HG03460 (cell line): ENCODE results near the gene B3GAT3.
"Not testable (repeated sequence)": the region's sequence is repeated elsewhere in the genome, so short reads cannot be mapped to it uniquely, and the experiment has no call there.

ENCODE experiments used
- ATAC-seq: cut with Tn5 transposase; IDR thresholded peaks from one replicate; pipeline ENCODE4 v1.9.1; 2021; ENCODE audit not compliant: unreplicated experiment

Gene B3GAT3

DNA sequence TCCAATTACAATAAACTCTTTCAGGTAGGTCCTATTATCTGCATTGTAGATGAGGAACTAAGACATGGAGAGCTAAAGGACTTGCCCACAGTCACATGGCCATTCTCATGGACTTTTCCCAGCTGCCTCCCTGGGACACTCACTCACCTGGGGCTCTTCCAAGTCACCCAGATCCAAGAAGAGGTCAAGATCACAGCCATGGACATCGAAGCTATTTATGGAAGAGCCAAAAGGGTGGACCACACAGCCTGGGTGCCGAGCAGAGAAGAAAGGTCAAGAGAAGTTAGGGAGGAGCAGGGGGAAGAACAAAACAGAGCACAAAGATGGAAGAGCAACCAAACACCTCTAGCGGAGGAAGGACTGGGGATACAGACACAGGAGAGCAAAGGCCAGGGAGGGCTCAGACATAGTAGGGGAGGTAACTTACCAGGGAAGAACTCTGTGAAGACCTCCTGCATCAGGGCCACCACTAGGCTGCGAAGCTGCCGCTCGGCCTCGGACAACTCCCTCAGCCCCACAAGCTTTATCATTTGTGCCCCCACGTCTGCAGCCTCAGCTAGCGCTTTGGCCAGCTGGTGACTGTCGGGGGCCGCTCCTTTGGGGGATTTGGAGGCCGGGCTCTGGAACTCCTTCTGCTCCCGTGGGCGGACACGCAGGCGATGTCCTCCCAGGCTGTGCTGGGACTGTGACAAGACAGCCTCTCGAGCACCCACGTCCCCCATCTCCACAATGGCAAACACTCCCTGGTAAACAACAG lies 40.6 kb downstream of the B3GAT3 start:
- no peak for ATAC-seq

DNA sequence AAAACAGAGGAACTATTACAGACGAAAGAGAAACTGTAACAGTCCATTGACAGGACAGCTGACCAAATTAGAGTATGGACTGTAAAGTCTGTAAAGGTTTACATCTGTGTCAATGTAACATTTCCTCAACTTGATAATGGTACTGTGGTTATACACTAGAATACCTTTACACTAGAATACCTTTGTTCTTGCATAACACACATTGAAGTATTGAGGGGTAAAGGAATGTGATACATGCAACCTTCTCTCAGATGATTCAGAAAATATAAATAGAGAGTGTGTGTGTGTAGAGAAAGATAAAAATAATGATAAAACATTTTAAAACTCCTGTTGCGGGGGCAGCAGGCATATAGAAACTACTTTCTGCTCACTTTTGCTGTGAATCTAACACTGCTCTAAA lies 42.5 kb downstream of the B3GAT3 start:
- no peak for ATAC-seq

DNA sequence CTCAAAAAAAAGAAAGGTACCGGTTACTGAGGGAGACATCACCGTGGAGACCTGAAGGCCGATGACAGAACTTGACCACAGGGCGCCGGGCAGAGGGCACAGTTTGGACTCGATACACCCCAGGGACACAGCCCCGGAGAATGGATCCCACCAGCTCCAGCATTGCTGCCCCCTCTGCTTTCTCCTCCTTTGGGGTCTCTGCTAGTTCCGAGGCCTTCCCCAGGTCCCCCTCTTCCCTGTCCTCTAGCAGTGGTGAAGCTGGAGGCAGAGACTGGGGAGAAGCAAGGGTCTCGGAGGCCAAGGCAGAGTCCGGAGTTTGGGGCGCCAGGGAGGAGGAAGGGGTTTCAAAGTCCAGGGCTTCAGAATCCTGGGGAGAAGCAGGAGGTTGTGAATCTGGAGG lies 43.2 kb downstream of the B3GAT3 start:
- no peak for ATAC-seq

DNA sequence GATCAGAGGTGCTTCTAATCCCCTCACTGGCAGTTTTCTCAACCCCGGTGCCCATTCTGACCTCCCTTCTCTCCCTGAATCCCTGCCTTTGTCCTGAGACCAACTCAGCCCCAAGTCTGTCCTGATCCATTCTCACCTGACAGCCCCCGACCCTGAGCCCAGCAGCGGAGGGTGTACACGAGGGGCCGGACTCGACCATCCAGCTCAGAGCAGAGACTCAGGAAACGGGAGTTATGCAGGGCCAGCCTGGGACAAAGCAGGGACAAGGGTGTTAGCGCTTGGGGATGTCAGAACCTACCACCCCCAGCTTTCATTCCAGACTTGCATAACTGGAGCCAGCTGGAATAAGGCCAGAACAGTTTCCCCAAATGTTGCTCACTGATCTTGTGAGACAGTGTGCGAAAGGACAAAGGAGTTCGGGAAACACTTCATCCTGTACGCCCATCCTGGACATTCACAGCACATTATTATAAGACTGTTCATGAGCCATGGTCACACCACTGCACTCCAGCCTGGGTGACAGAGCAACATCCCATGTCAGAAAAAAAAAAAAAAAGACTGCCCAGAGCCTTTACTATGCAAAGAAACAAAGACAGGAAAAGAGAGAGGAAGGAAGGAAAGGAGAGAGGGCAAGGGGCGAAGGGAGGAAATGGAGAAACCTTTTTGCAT lies 44.6 kb downstream of the B3GAT3 start:
- no peak for ATAC-seq

DNA sequence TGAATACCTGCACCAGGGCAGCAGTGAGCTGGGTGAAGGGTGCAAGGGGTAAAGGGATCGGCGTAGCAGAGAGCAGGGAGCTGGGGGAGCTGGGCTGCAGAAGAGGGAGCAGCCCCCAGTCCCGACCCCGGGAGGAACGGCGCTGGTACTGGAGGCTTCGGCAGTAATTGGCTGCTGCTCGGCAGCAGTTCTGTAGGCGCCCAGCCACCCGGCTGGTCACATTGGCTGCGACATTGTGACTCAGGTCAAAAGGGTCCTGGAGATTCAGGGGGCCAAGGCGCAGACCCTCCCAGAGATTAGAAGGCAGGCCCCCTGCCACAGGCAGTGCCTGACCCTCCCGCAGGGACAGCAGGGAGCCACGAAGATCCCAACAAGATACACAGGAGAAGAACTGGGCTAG lies 45.9 kb downstream of the B3GAT3 start:
- ATAC-seq: no peak

DNA sequence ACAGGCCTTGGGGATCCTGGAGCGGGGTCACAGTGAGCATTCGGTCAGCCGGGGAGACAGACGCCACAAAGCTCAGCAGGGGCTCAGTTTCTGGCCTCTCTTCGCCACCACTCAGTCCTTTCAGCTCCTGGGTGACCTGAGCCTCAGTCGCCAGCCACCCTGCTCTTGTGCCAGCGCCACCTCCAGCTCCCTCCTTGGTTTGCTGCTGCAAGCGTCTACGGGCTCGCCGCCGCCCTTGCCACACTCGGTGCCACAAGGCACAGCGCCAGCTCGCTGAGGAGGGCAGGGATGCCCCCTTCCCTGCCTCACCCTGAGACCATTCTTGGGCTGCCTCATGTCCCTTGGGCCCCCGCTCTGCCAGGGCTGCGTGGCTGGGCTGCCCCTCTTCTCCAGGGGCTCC lies 46.6 kb downstream of the B3GAT3 start:
- ATAC-seq: no peak

DNA sequence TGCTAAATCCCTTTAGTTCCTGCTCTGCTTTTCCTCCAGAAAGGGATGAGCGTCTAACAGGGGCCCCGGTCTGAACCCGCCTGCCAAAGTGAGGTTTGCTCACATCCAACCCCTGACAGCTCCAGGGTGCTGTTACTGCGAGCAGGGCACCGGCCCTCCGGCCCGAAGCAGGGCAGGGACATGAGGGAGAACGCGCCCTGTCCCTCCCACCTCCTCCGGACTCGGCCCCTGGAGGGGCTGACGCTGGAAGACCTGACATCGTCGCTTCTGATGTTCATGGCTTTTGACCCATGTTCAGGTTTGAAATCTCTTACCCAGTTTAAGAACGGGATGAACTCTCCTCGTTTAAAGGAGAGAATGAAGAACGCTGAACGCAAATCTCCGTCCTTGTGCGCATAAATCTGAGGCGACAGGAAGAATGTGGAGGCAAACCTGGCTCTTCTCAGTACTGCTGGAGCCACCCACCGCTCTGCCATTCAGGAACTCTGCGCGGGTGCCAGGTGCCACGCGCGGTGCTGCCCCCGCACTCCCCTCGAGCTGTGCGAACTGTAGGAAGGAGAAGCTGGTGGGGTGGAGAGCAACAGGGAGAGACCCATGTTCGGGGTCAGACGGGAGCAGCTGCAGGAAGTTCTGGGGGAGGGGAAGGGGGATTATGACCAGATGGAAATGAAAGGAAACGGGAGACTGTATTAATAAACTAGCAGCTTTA lies 47.3 kb downstream of the B3GAT3 start:
- peak; percentile 19 for ATAC-seq

DNA sequence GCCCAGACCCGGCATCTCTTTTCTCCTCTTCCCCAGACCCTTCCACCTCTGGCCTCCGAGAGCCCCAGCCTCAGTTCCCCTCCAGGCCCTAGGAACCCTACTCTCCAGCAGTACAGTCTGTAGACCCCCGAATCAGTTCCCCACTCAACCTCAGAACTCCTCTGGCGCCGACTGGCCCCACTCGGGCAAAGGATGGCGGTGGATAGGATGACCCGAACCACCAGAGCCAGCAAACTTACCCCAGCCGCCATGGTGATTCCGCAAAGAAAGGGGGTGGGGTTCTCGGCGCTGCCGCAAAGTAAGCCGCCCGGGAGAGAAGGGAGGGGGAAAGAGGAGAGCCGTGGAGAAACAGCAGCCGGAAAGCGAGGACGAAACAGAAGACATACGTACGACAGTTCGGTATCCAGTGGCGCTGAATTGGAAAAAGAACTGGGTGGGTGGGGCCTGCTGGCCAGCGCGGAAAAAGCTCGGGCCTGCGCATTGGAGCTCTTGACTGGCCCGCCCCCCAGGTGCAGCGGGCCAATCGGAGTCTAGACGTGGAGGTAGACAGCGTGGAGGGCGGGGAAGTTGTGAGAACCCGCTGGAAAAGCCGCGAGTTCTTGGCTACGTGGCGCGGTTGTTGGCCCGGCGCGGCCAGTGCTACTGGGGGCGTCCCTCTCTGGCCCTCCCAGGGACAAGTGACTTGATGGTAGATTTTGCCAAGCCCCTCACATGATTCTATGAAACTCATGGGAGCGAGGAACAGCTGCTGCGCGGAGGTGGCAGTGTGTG lies 48.0 kb downstream of the B3GAT3 start, which contains the start of gene EEF1G:
Gene EEF1G (minus strand): TSS at position 300 of the 771 bp plus-strand sequence. CDS start 49 bp downstream, at position 251.
- peak; percentile 79 for ATAC-seq

DNA sequence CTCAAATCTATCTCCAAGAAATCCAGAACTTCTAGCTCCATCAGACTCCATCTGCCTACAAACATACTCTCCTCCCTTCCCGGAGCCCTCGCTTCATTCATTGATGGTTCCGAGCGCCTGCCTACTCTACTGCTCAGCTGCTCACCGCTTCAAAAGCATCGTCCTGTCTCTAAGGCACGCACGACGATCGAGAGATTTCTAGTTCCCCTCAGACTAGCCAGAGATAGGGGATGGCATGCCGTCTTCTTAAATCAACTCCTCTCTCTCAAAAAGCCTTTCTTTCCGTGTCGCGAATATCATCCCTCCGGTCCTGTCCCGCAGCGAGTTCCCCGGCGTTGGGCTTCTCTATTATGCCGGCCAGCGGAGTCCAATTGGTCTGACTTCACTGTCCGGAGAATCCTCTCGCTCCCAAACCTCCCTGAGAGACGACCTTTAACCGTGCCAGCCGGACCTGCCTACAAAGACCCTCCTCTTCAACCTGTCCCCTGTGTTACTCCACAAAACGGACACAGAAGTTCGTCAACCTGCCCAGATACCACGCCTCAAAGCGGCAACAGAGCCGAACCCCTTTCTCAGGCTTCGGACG lies 48.7 kb downstream of the B3GAT3 start:
- ATAC-seq: no peak

DNA sequence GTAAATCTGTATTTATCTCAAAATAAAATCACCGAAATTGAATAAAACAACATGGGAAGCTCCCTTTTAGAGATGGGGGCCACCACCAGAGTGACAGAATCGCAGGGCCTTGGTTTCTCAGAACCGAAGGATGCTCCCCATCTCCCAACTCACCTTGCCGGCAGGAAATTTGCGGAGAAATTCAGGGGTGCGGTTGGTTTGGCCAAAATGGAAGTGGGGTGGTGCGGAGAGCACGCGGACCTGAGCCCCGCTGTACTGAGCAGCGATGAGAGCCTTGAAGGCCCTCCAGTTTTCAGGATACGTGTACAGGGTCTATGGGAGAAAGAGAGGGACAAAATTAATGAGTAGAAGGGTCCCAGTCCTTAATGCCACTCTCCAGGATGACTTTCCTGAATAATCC lies 49.4 kb downstream of the B3GAT3 start:
- ATAC-seq: no peak

DNA sequence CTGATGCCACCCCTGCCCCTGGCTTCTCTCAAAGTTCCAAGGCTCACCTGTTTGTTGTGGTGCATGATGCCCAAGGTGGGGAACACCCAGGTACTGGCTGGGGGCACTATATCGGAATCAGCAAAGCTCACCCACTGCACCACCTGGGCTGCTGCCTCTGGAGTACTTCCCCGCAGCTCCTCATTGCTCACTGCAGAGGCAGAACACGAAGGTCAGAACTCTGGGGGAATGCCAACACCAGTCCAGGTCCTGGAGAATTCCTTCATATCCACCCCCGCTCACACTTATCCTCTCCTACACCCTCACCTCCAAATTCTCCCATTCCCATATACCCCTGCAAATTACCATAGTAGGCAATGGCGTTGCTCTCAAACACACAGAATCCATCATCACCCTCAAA lies 50.3 kb downstream of the B3GAT3 start:
- not testable (repeated sequence) for ATAC-seq

DNA sequence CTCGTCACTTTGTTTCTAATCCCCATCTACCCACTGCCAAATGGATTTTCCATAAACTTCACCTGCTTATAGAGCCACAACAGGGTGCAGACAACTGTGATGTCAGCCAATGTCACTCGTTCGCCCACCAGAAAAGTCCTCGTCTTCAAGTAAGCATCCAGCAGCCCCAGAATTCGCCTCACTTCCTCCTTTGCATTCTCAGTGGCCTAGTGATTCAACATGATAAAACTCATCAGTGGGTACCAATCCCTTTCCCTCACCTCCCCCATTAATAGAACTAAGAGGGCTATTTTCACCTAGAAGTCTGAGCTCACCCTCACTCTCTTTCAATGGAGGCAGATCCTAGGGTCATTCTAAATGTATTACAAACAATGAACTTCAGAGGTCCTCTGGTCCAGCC lies 50.9 kb downstream of the B3GAT3 start:
- not testable (repeated sequence) for ATAC-seq

DNA sequence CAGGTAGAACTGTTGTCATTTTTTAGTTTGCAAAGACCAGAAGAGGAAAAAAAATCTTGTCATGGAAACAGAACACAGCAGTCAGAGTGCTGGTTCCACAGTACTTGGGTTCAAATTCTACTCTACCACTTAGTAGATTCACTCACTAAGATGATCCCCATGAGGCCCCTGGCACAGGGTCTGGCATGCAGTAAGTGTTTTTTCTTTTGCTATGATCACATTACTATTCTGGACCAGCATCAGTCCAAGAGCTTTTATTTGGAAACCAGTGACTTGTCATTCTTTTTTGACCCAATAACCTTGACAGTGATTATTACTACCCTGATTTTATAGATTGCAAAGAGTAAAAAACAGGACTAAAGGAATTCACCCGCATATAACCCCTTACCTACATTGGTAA lies 52.2 kb downstream of the B3GAT3 start:
- ATAC-seq: no peak

DNA sequence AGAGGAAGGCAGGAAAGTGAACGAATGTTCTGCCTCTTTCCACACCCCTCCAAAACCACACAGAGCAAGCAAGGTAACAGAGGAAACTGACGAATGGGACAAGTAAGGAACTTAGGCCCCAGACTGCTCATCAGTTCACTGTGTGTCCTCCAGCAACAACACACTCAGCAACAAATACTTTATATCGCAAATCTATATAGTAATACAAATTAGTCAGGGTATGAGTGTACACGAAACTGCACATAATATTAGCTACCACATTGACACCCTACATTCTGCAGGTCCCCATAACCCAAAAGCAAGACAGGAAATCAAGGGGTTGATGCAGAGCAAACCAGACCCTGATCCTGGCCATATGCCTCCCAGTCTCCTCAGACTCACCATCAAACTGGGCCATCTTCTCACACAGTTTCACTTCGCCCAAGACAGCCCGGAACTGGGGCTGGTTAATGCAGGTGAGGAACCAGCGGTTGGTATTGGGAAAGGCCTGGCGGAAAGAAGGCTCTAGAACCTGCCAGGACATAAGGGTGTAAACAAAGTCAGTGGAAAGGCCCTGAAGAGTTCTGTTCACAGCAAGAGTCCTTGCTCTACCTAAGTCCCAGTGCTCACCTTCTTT lies 54.7 kb downstream of the B3GAT3 start:
- peak; percentile 61 for ATAC-seq

DNA sequence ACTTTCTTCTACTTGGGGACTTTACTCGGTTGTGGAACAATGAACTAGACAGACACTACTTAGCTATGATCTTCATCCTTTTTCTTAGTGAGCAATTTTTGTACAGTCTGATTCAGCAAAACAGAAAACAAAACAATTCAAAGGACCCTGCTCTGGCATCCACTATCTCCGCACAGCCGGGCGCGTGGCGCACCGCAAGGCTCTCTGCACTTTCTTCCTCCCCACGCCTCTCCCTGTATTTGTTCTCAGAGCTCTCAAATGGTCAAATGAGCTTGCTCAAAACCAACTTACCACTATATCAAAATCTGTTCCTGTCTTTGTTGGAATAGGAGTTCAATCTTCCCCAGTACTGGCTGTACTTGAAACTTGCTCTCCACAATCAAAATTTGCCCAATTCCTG lies 55.5 kb downstream of the B3GAT3 start:
- ATAC-seq: no peak
